HG02938 (cell line): ENCODE data around the gene LSM2.
"Not testable (repeated sequence)": the region's sequence is repeated elsewhere in the genome, so short reads cannot be mapped to it uniquely, and the experiment has no call there.

Source experiments
- ATAC-seq: cut with Tn5 transposase; IDR thresholded peaks from one replicate; pipeline ENCODE4 v1.9.1; 2021; ENCODE audit warnings: mild to moderate bottlenecking, moderate library complexity; ENCODE audit not compliant: unreplicated experiment

The LSM2 gene

DNA sequence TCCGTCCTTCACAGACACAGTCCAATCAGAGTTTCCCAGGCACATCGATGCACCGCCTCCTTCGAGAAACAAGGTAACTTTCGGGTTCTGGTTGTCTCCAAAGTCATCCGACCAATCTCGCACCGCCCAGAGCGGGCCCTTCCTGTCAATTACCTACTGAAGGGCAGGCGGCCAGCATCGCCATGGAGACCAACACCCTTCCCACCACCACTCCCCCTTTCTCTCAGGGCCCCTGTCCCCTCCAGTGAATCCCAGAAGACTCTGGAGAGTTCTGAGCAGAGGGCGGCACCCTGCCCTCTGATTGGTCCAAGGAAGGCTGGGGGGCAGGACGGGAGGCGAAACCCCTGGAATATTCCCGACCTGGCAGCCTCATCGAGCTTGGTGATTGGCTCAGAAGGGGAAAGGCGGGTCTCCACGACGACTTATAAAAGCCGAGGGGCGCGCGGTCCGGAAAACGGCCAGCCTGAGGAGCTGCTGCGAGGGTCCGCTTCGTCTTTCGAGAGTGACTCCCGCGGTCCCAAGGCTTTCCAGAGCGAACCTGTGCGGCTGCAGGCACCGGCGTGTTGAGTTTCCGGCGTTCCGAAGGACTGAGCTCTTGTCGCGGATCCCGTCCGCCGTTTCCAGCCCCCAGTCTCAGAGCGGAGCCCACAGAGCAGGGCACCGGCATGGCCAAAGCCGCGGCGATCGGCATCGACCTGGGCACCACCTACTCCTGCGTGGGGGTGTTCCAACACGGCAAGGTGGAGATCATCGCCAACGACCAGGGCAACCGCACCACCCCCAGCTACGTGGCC, 20.7 kb upstream of the LSM2 start, which contains the start of gene HSPA1B:
Gene HSPA1B, plus strand, starts transcription at position 453 of the 794 bp plus-strand sequence. Its CDS starts 213 bp downstream, at position 666.
- peak; percentile 64 for ATAC-seq

DNA sequence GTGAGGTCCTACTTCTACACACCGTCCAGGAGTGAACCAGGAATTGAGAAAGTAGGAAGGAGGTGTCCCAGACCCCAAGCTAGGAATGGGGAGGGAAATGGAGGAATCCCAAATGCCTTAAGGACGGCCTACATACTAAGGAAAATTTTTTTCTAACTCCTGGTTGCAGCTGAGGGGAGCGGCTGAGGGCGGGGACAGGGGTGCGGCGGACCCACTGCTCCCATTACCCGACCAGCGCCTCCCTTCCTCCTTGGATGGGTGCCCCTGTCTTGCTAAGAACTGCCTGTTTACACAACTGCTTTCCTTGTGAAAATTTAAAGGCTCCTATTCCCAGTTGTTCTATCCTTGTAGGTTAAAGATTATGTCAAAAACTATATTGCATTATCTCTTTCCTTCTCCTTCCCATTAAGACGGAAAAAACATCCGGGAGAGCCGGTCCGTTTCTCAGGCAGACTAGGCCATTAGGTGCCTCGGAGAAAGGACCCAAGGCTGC, 20.1 kb upstream of the LSM2 start:
- no peak for ATAC-seq

DNA sequence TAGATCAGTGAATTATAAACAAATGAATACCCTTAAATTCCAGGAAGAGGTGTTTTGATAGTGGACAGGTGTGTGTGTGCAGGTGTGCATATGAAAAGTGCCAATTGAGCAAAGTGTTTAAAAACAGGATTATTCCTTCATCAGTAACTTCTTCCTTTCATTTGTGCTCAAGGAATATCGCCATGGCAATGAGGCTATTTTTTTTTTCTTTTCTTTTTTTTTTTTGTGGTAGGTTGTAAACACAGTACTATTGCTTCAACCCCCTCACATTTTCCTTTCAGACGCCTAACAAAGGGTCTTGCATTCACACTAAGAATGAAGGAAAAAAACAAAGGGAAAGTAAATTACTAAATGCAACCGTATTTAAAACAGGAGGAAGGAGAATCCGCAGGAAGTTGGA, 18.8 kb upstream of the LSM2 start:
- ATAC-seq = no peak

DNA sequence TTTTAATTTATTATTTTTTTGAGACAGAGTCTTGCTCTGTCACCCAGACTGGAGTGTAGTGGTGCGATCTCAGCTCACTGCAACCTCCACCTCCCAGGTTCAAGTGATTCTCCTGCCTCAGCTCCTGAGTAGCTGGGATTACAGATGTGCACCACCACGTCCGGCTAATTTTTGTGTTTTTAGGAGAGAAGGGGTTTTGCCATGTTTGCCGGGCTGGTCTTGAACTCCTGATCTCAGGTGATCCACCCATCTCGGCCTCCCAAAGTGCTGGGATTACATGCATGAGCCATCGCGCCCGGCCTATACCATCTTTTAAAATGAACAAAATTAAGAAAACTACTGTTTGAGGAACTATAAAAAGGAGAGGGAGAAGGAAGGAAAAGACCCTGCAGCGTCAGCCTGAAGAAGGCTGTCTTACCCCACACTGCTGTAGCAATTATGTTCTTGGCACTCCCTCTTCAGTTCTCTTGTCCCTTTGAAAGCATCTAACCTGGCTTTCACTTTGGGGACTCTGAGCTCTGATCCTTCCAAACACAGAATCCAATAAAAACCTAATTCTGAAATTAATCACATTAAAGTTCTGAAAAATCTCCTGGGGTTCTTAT, 16.9 kb upstream of the LSM2 start:
- not testable (repeated sequence) for ATAC-seq

DNA sequence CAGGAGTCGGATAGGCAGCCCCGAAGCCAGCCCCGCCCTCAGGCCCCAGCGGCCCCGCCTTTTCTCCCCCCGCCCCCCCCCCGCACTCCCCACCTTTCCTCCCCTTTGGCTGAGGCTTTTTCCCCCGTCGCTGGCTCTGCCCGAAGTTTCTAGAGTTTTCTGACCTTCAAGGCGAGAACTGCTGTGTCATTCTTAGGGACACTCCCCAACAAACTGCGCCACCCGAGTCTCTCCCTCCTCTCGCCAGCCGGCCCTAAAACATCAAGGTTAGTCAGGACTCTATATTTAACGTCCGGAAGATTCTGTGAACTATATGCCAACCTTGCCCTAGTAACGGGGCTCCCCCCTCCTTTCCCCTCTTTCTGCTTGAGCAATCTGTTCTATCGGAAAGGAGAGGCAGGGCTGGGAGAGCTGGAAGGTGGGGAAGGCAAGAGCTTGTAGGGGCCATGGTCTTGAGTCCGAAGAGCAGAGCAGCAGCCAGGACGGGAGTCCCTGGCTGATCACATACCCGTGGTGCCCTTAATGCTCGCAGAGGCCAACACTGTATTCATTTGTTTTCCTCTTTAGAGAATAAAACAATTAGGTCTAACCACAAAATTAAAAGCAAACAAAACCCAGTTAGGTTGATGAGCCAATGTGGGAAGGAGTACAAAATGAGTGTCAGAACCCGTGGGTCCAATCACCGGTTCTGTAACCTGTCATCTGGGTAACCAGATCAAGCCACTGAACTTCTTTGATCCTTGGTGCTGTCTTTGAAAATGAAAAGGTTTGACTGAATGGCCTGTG, 15.5 kb upstream of the LSM2 start:
- peak; percentile 38 for ATAC-seq

DNA sequence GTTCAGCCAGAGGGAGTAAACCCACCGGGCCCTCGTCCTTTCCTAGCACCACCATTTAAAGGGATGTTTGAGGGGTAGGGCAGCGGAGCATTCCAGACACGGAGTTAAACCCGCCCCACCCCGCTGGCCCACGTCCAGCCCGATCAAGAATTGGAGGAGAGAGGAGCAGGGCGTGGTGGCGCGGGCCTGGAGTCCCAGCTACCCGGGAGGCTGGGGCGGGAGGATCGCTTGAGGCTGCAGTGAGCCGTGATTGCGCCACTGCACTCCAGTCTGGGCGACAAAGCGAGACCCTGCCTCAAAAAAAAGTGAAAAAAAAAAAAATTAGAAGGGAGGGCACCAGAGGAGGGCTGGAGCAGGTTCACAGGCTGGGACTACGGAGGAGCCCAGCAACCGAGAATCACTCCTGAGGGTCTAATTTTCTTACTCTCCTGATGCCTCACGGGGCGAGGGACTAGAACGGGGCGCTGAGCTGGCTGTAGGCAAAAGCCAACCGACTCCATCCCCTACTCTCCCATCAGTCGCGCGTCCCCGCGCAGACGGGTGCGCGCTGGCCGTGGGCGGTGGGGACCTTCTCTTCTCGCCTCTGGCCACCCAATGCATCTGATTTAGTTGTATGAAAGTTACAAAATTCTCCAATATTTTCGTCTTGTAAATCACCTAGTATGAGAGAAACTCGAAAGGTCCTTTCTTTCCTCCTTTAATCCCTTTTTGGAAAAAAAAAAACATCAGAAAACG, 14.7 kb upstream of the LSM2 start:
- ATAC-seq = peak; percentile 42

DNA sequence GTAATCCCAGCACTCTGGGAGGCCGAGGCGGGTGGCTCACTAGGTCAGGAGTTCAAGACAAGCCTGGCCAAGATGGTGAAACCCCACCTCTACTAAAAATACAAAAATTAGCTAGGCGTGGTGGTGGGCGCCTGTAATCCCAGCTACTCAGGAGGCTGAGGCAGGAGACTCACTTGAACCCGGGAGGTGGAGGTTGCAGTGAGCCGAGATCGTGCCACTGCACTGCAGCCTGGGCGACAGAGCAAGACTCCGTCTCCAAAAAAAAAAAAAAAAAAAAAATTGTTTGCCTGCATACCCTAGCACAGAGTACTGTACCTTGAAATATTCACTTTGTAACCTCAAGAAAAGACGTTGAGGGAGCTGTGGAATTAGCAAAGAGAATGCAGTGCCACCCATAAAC, 13.6 kb upstream of the LSM2 start:
- ATAC-seq = not testable (repeated sequence)

DNA sequence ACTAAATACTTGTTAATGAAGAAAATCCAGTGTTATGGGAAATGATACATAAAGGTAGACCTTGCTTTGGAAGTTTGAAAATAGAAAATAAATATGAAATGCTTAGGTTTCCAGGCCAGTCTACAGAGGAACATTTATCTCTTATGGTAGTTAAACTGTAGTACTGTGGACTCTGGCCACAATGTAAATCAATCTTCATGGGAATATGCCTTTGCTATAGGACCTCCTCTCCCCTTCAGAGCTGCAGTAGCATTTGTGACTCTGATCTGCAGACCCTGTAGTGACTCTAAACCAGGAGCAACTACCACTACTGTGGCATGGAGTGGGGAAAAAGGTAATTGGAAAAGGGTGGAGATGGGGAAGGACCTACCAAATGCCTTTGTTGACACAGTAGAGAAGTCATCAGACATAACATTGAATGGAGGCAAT, 13.1 kb upstream of the LSM2 start:
- no peak for ATAC-seq

DNA sequence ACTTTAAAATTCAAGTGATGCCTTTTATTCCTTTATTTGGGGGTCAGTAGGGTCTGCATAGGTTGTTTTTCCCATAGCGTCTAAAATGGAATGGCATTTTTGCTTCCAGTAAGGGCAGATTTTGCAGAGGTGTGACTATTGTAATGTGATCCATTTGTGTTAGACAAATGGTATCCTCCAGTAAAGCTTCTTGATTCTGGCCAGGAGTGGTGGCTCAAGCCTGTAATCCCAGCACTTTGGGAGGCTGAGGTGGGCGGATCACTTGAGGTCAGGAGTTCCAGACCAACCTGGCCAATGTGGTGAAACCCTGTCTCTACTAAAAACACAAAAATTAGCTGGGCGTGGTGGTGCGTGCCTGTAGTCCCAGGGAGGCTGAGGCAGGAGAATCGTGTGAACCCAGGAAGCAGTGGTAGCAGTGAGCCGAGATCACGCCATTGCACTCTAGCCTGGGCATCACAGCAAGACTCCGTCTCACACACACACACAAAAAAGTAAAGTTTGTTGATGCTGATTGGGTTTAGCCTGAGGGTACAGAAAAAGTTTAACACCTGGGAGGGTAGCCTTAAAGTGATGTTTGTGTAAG, 11.3 kb upstream of the LSM2 start:
- not testable (repeated sequence) for ATAC-seq

DNA sequence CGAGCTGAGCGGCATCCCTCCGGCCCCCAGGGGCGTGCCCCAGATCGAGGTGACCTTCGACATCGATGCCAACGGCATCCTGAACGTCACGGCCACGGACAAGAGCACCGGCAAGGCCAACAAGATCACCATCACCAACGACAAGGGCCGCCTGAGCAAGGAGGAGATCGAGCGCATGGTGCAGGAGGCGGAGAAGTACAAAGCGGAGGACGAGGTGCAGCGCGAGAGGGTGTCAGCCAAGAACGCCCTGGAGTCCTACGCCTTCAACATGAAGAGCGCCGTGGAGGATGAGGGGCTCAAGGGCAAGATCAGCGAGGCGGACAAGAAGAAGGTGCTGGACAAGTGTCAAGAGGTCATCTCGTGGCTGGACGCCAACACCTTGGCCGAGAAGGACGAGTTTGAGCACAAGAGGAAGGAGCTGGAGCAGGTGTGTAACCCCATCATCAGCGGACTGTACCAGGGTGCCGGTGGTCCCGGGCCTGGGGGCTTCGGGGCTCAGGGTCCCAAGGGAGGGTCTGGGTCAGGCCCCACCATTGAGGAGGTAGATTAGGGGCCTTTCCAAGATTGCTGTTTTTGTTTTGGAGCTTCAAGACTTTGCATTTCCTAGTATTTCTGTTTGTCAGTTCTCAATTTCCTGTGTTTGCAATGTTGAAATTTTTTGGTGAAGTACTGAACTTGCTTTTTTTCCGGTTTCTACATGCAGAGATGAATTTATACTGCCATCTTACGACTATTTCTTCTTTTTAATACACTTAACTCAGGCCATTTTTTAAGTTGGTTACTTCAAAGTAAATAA, 10.6 kb upstream of the LSM2 start:
- ATAC-seq = not testable (repeated sequence)

DNA sequence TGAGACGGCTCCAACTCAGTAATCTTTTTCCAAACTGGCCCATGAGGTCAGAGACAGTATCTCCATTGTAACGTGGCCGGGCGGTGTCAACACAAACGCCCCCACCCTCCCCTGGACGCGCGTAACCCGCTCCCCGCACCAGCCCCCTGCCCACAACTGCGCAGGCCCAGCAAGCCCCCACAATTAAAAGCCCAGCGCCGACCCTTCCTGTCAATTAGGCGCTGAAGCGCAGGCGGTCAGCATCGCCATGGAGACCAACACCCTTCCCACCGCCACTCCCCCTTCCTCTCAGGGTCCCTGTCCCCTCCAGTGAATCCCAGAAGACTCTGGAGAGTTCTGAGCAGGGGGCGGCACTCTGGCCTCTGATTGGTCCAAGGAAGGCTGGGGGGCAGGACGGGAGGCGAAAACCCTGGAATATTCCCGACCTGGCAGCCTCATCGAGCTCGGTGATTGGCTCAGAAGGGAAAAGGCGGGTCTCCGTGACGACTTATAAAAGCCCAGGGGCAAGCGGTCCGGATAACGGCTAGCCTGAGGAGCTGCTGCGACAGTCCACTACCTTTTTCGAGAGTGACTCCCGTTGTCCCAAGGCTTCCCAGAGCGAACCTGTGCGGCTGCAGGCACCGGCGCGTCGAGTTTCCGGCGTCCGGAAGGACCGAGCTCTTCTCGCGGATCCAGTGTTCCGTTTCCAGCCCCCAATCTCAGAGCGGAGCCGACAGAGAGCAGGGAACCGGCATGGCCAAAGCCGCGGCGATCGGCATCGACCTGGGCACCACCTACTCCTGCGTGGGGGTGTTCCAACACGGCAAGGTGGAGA, 8.5 kb upstream of the LSM2 start, which contains the start of the genes HSPA1A and HSPA1L:
Gene HSPA1A, plus strand, starts transcription at position 519 of the 814 bp plus-strand sequence. Its CDS starts 214 bp downstream, at position 733.
Gene HSPA1L, minus strand, starts transcription at position 259 of the 814 bp plus-strand sequence. CDS start 3,311 bp downstream, outside the sequence.
- ATAC-seq = no peak

DNA sequence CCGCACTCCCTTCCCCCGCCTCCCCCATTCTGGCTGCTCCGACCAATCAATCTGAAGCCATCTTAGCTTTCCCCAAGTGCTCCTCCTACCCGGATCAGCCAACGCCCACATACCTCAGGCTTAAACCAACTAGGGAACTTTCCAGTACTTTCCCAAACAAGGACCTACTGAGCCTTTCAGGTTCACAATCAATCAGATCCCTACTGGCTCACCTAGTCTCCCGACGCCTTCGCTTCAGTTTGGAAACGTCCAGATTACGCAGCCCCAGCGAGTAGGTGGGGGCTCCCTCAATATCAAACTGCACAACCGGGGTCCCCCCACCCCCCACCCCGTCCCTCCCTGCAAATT, 7.9 kb upstream of the LSM2 start:
- no peak for ATAC-seq

DNA sequence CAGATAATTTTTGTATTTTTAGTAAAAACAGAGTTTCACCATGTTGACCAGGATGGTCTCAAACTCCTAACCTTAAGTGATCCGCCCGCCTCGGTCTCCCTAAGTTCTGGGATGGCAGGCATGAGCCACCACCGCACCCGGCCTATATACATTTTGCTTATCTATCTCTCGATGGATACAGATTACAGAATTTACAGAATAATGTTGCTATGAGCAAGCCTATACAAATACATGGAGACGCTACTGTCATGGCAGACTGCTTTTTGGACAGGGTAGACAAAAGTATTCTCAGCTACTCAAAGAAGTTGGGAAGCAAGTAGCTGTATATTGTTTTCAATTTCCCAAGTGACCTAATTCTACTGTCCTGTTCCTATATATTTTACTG, 6.7 kb upstream of the LSM2 start:
- no peak for ATAC-seq

DNA sequence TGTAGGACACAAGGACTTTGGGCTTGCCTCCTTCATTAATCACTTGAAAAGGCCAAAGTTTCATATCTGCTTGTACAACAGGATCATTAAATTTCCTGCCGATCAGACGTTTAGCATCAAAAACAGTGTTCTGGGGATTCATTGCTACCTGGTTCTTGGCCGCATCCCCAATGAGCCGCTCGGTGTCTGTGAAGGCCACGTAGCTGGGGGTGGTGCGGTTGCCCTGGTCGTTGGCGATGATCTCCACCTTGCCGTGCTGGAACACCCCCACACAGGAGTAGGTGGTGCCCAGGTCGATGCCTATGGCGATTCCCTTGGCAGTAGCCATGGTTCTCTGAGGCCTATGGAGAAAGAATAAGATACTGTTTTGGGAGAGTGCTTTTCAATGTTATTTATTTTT, 4.9 kb upstream of the LSM2 start:
- no peak for ATAC-seq

DNA sequence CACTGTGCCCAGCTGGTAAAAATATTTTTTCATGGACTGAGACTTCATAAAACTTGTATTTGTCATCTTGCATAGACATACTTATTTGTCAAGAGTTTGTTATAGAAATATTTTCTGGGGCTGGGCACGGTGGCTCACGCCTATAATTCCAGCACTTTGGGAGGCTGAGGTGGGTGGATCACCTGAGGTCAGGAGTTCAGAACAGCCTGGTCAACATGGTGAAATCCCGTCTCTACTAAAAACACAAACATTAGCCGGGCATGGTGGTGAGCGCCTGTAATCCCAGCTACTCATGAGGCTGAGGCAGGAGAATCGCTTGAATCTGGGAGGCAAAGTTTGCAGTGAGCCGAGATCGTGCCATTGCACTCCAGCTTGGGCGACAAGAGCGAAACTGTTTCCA, 1.8 kb upstream of the LSM2 start:
- not testable (repeated sequence) for ATAC-seq

DNA sequence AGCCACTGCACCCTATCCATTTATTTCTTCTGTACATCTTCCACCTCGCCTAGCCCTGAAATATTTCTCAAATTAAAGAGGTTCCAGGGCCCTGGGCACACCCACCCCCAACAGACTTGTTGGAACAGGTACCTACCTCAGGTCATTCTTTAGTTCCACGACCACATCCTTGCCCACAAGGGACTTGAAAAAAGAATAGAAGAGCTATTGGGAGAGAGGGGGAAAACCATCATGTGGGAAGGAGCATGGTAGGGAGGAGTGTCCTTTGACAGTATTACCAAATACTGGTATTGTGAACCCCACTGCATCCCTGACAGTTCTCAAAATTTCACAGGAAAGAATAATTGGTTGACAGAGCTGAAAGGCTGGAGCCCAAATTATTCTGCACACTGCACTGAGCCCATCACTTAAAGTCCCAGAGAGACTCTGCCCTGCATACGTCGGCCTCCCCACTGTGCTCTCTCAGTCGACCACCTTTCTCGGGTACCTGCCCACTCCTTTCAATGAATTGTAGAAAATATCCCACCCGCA, 762 bp downstream of the LSM2 start:
- peak; percentile 10 for ATAC-seq

DNA sequence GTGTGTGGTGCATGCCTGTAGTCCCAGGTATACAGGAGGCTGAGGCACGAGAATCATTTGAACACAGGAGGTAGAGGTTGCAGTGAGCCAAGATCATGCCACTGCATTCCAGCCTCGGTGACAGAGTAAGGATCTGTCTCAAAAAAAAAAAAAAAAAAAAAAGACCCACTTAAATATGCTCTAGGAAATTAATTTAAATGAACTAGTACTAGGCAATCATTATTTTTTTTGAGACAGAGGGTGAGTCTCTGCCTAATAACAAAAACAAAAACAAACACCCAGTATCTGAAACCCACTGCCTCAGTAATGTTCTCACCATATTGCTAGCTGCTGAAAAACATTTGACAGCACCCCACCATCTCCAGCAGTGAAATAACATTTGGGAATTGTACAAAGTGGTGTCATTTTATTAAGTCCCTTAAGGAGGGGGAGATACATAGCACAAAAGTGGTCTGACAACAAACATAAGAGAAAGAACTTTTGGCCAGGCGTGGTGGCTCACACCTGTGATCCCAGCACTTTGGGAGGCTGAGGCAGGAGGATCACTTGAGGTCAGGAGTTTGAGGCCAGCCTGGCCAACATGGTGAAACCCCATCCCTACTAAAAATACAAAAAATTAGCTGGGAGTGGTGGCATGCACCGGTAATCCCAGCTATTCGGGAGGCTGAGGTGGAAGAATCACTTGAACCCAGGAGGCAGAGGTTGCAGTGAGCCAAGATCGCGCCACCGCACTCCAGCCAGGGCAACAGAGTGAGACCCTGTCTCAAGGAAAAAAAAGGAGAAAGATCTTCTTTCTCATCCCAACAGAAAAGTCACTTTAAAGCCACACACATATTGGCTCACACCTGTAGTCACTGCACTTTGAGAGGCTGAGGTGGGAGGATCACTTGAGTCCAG, 5.5 kb downstream of the LSM2 start:
- ATAC-seq = not testable (repeated sequence)
